GM19240 (cell line): Measurements from ENCODE around the gene CCDC148.
"Not testable (repeated sequence)": the region's sequence is repeated elsewhere in the genome, so short reads cannot be mapped to it uniquely, and the experiment has no call there.

ENCODE experiments used
- DNase-seq: peaks from one replicate; pipeline ENCODE4 v3.0.0; 2011; ENCODE audit warnings: low spot score; ENCODE audit not compliant: insufficient read length

CCDC148 gene

DNA sequence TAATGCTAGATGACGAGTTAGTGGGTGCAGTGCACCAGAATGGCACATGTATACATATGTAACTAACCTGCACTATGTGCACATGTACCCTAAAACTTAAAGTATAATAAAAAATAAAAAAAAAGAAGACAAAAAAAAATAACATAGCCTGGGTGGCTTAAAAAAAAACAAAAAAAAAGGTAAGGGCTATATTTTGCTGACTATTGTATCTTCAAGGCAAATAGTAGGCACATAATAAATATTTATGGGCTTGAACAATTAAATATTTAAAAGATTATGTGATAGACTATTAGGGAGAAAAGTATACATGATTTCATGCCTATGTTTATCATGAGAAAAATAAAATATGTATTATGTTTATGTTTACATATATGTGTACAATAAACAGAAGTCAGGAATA lies 99.4 kb downstream of the CCDC148 start:
- no peak for DNase-seq

DNA sequence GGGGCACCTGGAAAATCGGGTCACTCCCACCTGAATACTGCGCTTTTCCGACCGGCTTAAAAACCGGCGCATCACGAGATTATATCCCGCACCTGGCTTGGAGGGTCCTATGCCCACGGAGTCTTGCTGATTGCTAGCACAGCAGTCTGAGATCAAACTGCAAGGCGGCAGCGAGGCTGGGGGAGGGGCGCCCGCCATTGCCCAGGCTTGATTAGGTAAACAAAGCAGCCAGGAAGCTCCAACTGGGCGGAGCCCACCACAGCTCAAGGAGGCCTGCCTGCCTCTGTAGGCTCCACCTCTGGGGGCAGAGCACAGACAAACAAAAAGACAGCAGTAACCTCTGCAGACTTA lies 105.1 kb downstream of the CCDC148 start:
- not testable (repeated sequence) for DNase-seq

DNA sequence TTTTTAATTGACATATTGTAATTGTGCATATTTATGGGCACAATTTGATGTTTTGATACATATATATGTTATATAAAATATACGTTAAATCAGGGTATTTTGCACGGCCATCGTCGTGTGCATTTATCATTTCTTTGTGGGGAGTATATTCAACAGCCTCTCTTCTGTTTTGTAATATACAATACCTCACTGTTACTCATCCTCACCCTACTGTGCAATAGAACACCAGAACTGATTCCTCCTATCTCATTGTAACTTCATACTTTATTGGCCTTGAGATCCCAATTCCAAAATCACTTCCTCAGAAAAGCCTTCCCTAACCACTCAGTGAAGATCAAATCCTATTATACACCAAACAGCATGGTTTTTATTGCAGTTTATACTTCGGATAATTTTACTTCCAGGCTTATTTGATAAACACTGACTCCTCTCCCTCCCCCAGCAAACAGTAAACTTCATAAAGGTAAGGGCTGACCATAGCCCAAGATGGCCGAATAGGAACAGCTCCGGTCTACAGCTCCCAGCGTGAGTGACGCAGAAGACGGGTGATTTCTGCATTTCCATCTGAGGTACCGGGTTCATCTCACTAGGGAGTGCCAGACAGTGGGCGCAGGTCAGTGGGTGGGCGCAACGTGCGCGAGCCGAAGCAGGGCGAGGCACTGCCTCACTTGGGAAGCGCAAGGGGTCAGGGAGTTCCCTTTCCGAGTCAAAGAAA lies 105.6 kb downstream of the CCDC148 start:
- not testable (repeated sequence) for DNase-seq

DNA sequence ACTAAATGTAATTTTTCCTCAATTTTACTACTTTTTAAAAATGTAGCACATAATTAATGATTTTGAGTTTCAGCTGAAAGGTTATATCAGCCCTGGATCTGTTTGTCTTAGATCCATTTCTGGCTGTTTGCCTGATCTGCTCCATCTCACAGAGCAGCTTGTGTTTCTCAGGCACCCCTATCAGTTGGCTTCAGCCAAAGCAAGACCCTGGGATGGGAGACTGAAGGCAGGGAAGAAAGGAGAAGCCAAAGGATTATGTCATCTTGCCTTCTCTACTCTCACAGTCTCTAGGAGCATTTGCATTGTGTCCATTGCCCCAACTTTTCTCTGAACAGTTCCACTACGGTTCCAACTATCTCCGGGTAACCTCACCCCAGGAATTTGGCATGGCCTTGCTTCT lies 110.5 kb downstream of the CCDC148 start:
- DNase-seq = no peak

DNA sequence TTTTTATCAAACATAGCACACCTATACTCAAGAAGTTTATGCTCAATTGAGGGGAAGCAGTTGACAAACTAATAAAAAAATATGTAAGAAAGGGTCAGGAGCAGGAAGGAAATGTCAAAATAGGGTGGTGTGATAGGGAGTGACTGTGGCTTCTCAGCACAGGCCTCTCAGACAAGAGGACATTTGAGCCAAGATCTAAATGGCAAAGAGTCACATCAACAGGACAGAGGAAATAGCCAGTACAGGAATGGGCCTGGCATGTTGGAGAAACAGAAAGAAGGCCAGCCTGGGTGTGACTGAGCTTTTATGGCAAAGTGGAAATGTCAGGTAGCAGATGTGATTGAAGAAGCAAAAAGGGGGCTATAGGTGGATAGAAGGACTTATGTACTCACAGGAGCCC lies 117.0 kb downstream of the CCDC148 start:
- no peak for DNase-seq

DNA sequence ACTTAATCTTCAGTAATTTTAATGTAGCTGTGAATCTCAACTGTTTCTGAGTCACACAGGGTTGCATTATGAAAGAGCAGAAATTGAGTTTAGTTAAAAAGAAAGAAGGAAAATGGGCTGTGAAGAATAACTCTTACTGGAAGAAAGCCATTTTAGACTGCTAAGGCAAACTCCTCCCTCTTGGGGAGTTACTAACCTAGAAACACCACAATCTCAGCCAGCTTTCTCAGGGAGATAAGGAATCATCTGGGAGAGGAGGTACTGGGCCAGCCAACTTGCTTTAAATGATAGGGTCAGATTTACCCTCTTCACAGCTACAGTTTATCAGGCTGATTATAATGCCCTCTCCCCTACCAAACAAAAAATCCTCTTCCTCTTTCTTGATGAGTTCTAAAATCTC lies 119.5 kb downstream of the CCDC148 start:
- no peak for DNase-seq

DNA sequence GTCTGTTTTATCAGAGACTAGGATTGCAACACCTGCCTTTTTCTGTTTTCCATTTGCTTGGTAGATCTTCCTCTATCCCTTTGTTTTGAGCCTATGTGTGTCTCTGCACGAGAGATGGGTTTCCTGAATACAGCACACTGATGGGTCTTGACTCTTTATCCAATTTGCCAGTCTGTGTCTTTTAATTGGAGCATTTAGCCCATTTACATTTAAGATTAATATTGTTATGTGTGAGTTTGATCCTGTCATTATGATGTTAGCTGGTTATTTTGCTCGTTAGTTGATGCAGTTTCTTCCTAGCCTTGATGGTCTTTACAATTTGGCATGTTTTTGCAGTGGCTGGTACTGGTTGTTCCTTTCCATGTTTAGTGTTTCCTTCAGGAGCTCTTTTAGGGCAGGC lies 124.8 kb downstream of the CCDC148 start:
- DNase-seq = not testable (repeated sequence)

DNA sequence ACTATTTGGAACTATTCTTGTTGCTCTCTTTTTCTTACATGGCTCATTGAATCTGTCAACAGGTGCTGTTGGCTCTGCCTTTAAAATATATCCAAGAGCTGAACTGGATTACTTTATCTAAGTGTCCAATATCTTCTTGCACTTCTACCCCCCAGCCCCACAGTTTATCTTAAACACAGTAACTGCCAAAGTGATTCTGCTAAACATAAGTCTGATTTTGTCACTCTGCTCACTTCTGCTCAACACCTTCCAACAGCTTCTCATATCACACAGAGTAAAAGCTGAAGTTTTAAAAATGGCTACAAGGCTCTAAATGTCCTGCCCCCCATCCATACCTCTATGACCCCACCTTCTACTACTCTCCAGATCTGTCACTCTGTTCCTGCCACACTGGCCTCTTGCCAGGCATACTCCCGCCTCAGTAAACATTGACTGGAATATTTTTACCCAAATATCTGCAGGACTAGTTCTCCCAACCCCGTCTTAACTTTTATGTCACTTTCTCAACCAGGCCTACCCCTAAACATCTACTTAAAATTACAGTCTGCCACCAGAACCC lies 130.7 kb downstream of the CCDC148 start:
- no peak for DNase-seq

DNA sequence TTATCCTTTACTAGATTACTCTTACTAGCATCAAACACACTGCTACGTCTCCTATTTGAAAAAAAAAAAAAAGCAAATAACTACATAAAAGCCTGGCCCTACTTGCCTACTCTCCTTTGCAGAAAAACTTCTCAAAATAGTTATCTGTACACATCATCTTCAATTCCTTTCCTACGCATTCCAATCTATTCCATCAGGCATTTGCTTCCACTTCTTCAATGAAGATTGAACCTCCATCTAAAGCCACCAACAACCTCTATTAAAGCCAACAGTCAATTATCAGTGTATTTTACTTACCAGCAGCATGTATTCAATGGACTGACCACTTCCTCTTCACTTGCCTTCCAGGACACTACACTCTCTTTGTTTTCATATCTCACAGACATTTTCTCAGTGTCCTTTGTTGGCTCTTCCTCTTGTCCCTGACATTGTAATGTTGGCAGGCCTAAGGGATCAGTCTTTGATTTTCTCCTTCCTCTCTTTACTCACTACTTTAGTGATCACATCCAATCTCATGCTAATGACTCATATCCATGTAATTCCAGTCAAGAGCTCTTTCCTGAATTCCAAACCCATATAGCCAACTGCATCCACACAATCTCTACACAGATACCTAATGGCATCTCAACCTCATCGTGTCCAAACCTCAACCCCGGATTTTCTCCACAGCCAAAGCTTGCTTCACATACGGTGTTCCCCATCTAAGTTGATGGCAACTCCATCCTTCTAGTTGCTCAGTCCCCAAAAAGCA lies 131.3 kb downstream of the CCDC148 start:
- no peak for DNase-seq

DNA sequence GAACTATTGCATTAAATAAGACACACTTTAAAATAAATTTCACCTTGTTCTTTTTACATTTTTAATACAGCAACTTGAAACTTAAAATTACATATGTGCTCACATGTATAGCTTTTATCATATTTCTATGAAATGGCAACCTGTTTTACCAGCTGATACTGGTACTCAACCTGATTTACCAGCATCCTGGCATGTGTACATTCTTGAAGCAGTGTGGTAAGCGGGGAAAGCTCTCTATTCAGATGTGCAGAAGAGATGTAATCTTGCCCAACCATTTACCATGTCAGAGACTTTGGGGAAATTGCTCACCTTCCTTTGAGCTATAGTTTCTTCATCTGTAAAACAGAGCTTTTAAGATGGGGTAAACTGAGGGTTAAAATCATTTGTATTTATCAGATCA lies 133.2 kb downstream of the CCDC148 start:
- DNase-seq = no peak

DNA sequence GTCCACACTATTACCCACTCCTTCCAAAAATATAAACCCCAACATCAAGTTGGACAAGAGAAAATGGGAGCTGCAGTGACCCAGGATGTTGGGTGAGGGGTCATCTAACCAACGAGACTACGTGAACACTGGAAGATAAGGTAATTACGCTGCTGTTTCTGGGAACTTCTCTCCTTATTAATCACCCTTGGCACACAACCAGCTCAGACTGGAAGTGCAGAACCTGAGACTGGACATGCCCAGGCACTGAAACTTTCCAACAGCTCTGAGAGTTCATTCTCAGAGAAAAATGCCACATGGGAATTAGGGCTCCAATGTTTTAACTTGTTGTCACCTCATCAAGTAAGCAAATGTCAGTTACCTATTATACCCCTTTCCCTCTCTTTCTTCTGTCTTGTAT lies 135.3 kb downstream of the CCDC148 start:
- DNase-seq = no peak

DNA sequence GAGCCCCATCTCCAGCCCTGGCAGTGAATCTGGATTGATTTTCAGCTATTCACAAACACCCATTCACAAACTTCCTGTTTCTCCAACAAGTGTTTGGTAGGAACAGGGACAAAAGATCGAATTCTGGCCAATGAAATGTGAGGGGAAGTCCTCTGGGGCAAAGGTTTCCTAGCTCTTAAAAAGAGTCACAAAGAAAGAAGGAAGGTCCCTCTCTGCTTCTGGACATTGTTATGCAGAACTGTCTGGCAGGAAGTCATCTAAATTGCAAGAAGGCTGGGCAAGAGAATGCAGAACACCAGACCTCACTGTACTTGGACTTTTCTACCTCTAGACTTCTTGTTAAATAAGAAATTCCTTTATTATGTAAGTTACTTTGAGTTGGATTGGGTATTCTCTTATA lies 137.3 kb downstream of the CCDC148 start:
- DNase-seq = no peak

DNA sequence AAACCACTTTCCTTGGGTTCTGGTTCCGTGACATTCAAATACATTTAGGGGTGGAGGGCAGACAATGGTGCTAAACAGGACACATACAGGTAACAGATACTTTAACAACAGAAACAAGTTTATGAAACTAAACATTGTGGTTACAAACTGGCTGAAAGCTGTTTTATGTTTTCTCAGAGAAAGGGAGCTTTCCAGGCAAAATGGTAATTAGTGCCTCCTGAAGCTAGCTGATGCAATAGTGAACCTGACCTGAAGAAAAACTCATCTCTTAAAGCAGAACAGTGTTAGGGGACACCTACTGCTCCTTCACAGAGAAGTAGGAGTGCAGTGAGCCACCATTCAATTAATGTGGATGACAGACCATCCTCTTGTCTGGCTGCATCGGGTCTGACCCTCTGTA lies 138.9 kb downstream of the CCDC148 start:
- DNase-seq = no peak

DNA sequence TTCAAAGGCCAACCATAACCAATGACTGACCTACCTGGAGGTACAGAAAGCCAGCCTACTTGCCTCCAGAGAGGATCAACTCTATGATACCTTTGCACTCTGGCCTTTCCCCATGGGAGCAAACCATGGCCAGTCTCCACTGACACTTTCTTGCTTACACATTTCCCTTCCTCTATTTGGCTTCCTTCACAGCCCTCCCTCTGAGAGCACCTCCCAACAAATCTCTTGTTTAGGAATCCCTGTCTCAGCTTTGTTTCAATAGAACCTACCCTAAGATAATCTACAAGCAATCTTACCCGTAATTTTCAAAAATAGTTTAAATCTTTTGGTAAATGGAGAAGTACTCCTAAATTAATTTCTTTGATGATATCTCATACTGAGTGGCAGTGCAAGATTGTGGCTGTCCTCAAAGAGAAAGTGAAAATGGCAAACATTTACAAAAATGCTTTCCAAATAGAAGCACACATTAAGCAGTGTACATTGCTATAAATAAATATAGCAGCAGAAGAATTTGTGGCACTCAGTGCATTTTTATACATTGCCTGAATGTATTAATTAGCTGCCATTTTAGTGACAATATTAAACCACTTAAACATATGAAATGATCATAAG lies 140.6 kb downstream of the CCDC148 start:
- DNase-seq = no peak

DNA sequence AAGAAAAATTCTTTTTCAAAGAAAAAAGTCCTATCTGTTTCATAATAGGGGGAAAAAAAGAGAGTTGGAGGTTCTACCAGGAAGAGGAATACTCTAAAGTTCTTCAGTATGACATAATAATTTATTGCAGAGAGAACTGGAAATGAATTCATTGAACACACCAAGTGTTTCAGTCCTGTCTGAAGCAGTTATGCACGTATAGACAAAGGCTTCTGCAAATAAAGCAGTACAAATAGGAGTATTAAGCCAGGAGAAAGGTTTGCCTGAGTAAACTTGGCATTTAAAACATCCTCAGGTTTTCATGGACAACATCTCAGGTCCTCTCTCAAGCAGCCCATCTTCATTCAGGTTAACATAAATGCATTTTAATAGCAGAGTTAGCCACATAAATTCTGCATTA lies 141.6 kb downstream of the CCDC148 start:
- DNase-seq = no peak

DNA sequence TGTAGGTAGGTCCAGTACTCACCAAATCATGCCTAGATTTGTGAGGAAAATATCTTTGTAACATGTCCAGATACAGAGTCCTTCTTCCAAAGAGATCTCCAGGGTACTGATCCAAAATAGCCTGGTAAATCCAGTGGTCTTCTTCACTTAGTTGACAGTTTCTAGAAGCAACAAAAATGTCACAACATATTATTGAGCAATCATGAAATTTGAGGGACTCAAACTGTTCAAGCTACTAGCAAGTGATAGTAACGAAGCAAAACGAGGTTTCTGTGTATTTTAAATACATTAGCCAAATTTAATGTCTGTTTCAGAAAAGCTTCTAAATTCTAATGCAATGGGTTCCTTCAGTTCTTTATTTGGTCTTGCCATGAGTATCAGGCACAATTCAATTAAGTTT lies 142.8 kb downstream of the CCDC148 start:
- DNase-seq = no peak

DNA sequence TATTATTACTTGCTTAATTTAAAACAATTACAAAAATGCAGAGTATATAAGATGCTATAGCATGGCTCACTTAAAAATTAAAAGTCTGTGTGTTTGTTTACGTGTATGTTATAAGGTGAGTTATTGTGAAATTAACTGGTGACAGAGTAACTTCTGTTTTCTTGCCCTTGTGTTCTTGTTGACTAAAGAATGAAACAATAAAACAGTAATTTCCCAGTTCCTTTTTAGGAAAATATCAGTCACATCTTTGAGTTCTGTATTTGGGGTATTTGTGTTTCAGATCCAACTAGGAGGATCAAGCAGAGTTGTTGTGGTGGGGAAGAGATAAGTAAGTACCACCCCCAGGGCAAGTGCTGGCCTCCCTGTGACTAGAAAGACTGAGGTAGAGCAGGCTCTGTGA lies 143.6 kb downstream of the CCDC148 start:
- DNase-seq = no peak

DNA sequence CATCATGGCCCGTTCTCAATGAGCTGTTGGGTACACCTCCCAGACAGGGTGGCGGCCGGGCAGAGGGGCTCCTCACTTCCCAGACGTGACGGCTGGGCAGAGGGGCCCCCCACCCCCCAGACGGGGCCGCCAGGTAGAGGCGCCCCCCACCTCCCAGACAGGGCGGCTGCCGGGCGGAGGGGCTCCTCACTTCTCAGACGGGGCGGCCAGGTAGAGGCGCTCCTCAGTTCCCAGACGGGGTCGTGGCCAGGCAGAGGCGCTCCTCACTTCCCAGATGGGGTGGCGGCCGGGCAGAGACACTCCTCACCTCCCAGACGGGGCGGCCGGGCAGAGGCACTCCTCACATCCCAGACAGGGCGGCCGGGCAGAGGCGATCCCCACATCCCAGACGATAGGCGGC lies 146.1 kb downstream of the CCDC148 start:
- not testable (repeated sequence) for DNase-seq

DNA sequence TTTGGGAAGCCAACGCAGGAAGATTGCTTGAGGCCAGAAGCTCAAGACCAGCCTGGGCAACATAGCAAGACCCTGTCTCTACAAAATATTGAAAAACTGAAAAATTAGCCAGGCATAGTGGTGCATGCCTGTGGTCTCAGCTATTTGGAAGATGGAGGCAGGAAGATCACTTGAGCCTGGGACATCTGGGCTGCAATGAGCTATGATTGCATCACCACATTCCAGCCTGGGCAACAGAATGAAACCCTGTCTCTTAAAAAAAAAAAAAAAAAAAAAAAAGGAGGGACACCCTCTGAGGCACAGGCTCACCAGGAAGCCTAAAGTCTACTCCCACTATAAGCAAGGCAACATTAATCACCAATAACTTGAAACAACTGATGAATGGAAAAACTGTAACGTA lies 151.1 kb downstream of the CCDC148 start:
- DNase-seq = no peak

DNA sequence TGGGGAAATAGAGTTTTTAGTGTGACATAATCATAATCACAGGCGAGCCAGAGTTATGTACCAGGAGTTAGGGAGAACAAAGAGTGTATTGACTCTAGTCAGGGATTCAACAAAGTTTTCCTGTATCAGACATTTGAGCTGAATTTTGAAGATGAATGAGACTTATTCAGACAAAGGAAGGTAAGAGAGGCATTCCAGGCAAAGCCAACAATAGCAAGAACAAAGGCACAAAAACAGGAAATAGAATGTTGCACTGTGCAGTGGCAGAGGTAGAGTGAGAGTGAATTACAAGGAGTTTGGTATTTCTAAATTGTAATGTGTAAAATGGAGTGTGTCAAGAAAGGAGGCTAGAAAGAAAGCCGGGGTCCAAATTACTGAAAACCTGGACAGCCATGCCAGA lies 156.2 kb downstream of the CCDC148 start:
- no peak for DNase-seq

DNA sequence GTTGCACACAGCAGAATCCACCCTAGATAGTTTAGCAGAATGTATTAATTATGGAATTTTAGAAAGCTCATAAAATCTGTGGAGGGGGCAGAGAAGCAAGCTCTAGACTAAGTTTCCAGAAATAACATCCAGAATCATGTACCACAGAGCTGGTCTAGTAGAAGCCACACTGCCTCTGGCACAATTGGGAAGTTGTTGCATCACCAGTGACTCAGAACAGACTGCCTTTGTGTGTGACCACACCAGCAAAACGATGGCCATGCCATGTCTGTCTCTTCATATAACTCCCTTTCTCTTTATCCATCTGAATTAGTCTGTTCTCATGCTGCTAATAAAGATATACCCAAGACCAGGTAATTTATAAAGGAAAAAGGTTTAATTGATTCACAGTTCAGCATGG lies 158.9 kb downstream of the CCDC148 start:
- DNase-seq = no peak

DNA sequence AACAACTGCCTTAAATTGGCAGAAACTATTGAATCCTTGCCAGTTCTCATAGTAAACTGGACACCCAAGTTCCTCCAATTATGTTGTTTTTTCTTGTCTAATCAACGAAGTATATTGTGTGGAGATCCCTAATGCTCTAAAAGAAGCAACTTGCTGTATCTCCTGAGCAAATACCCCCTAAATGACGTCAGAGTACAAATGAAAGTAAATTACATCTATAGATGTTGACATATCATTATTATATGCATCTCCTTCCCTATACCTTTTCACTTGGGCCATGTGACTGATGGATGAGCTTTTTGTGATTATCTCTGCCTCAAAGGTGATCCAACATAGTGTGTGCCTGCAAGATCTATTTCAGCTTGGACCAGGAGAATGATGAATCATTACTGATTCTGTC lies 159.4 kb downstream of the CCDC148 start:
- DNase-seq = no peak

DNA sequence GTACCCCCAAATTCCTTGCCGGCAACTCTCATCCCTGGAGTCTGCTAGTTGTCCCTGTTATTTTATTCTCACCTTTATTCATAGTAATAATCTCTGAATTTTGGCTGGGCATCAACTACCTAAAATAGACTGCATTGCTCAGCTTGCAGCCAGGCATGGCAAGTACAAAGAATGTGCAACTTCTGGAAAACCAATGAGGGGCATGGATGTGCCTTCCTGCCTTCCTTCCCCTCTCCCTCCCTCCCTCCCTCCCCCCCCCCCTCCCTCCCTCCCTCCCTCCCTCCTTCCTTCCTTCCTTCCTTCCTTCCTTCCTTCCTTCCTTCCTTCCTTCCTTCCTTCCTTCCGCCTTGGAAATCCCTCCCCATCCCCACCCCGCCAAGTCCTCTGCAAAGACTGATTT lies 162.8 kb downstream of the CCDC148 start:
- no peak for DNase-seq
